Measurements from ENCODE around the gene TAL2. TPM values are rescaled to one million over a fixed set of nuclear protein-coding genes. Genes with fewer than 3 reads are reported as not detected.

Gene TAL2
- total RNA-seq, 4 donors from 2014 or later = not detected

DNA sequence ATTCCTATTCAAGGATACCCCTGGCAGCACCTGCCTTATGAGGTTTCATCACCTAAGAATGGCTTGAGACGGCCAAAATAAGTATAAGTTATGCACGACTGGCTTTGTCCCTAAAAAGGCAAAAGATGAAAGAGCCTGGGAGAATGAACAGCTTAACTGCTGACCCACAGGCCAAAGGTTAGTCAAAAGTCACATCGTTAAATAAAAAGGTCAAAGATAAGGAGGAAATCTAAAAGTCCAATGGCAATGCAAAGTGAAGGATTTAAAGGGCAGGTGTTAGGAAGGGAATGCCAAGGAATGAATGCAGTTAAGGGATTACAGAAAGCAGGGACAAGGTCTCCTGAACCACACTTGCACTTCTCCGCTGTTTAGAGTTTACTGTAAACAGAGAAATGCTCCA is 5.6 kb downstream of the TAL2 start:
- WGBS, 2 donors = 31 to 34% methylated on average over 4 of the region's 4 CpGs
- intact Hi-C loops (cut with DNase I; ENCODE audit: low total_unique reads) = no loop called here
- no peak overlapping the region for H3K4me3 ChIP-seq (ENCODE audit: low read depth, poor library complexity, severe bottlenecking)
- DNase-seq (ENCODE audit: low spot score in 2 of 2) = no peak
- TF ChIP-seq, protein P1, sequence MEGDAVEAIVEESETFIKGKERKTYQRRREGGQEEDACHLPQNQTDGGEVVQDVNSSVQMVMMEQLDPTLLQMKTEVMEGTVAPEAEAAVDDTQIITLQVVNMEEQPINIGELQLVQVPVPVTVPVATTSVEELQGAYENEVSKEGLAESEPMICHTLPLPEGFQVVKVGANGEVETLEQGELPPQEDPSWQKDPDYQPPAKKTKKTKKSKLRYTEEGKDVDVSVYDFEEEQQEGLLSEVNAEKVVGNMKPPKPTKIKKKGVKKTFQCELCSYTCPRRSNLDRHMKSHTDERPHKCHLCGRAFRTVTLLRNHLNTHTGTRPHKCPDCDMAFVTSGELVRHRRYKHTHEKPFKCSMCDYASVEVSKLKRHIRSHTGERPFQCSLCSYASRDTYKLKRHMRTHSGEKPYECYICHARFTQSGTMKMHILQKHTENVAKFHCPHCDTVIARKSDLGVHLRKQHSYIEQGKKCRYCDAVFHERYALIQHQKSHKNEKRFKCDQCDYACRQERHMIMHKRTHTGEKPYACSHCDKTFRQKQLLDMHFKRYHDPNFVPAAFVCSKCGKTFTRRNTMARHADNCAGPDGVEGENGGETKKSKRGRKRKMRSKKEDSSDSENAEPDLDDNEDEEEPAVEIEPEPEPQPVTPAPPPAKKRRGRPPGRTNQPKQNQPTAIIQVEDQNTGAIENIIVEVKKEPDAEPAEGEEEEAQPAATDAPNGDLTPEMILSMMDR (IDR thresholded peaks at IDR 0.05) = no peak
- no peak for TF ChIP-seq POLR2A (IDR thresholded peaks at IDR 0.05)

DNA sequence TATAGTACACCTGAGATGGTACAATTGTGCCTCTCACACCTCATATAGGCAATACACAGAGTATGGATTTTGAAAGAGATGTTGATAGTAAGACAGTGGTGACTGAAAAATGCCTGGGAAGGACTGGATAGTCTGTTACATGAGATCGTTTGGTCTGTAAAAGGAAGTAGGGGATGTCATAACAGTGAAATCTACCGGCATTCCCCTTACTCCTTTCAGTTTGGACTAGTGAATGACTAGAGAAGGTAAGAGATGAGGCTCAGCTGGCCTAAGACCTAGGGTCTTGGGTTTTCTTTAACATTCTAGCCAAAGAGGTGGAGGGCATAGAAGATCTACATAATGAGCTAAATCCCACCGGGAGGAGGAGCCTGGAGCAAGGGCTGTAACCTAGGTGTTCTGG is 8.1 kb downstream of the TAL2 start:
- TF ChIP-seq, protein P1 (IDR thresholded peaks at IDR 0.05) = no peak
- no peak for TF ChIP-seq POLR2A (IDR thresholded peaks at IDR 0.05)
- intact Hi-C loops (cut with DNase I; ENCODE audit: low total_unique reads) = no loop called here
- no peak for DNase-seq (ENCODE audit: low spot score in 2 of 2)

DNA sequence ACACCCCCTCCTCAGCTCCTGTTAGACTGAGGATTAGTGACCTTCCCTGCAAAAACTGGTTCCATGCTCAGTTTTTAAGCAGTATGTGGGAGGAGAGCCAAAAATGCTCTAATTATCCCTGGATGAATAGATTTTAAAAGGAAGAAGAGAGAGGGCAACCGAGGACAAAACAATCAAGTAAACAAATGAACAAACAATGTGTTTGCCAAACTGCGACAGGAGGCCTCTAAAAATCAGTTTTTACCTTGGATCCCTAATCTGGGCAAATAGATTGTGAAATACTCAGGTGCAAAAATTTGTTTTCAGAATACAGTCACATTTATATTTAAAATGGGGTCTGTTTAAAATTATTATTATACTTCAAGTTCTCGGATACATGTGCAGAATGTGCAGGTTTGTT is 8.5 kb downstream of the TAL2 start:
- intact Hi-C loops (cut with DNase I; ENCODE audit: low total_unique reads) = no loop called here
- TF ChIP-seq POLR2A (IDR thresholded peaks at IDR 0.05) = no peak
- TF ChIP-seq, protein P1 (IDR thresholded peaks at IDR 0.05) = no peak
- H3K4me3 ChIP-seq (ENCODE audit: low read depth, poor library complexity, severe bottlenecking) = no peak overlapping the region
- no peak for DNase-seq (ENCODE audit: low spot score in 2 of 2)
- WGBS, 2 donors = 78 to 80% methylated on average over 3 of the region's 3 CpGs

More for the DNA sequence above, 8.1 kb downstream of the TAL2 start:
- WGBS, 2 donors = 64 to 70% methylated on average over 3 of the region's 3 CpGs
- no peak overlapping the region for H3K4me3 ChIP-seq (ENCODE audit: low read depth, poor library complexity, severe bottlenecking)

DNA sequence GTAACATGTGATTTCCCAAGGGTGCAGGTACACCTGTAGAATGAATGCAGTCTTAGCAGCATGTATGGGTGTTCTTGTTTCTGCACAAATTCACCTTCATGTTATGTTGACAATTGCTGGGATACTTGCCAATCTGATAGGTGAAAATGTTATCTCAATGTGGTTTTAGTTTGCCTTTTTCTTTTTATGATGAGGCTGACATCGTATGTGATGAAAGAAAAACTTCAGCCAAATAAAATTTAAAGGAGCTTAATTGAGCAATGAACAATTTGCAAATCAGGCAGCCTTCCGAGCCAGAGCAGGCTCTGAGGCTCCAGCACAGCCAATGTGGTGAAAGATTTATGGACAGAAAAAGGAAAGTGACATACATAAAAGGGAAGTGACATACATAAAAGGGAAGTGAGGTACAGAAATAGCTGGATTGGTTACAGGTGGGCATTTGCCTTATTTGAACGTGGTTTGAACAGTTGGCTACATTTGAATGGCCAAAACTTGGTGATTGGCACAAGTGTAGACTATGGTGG is 10.5 kb downstream of the TAL2 start:
- H3K4me3 ChIP-seq (ENCODE audit: low read depth, poor library complexity, severe bottlenecking) = no peak overlapping the region
- no peak for DNase-seq (ENCODE audit: low spot score in 2 of 2)
- intact Hi-C loops (cut with DNase I; ENCODE audit: low total_unique reads) = no loop called here
- 13 to 23% methylated on average over 3 of the region's 3 CpGs for WGBS, 2 donors
- TF ChIP-seq, protein P1 (IDR thresholded peaks at IDR 0.05) = no peak
- no peak for TF ChIP-seq POLR2A (IDR thresholded peaks at IDR 0.05)

DNA sequence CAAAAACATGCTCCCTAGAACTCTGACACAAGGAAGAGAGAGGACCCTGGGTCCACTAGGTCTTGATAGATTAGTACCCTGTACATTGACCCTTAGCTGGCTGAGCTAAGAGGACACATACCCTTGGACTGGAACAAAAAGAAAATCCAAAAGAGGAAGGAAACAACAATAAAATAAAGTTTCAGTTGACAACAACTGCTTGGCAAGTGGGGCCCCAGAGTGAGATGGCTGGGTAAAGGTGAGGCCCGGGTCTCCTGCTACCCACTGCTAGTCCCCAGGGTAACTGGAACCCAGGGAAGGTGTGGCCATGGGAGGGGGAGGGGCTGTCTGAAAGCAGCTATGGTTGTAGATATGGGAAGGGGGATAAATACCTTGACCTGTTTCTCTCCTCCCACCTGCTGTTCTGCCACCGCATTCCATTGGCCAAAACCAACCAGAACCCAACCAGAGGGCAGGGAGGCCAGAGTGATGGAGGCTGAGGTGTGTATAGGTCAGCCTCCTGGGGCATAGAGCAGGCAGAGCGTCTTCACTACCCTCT is 11.7 kb downstream of the TAL2 start:
- intact Hi-C loops (cut with DNase I; ENCODE audit: low total_unique reads) = no loop called here
- no peak for TF ChIP-seq POLR2A (IDR thresholded peaks at IDR 0.05)
- TF ChIP-seq, protein P1 (IDR thresholded peaks at IDR 0.05) = no peak
- H3K4me3 ChIP-seq (ENCODE audit: low read depth, poor library complexity, severe bottlenecking) = no peak overlapping the region
- 76 to 84% methylated on average over 3 of the region's 3 CpGs for WGBS, 2 donors
- no peak for DNase-seq (ENCODE audit: low spot score in 2 of 2)
